Esophagus squamous epithelium (tissue), 4 donors: ENCODE results near the gene TNFSF10.

Experiments
- CTCF ChIP-seq, 6 experiments: fragments of 450-650 bp in 4 of 6; fragments of 200-600 bp in 2 of 6; sonication (generic) in 2 of 6; IDR thresholded peaks; one replicate each; pipeline ENCODE4 v1.5.1; 2016 to 2019; ENCODE audit warnings: antibody characterized with exemption in 6 of 6, mild to moderate bottlenecking in 4 of 6, moderate library complexity in 4 of 6
- POLR2A ChIP-seq, 4 donors: fragments of 450-650 bp; IDR thresholded peaks; one replicate each; pipeline ENCODE4 v1.6.1; 2017; ENCODE audit warnings: antibody characterized with exemption in 4 of 4, mild to moderate bottlenecking in 4 of 4, moderate library complexity in 3 of 4

DNA sequence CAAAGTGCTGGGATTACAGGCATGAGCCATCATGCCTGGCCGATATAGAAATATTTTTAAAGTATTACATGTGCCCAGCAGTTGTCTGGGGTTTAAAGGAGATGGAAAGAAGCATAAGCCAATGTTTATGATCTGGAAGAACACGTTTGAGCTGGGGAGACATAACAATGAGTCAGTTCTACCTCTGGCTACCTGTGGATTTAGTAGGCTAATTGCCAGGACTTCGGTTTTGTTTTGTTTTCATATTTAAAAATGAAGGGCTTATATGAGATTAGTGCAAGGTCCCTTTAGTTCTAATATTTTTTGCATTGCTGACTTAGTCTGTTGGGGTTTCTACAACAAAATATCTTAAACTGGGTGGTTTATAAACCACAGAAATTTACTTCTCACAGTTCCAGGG lies 22.9 kb upstream of the TNFSF10 start:
- TF ChIP-seq CTCF (IDR thresholded peaks at IDR 0.05) = no peak
- TF ChIP-seq POLR2A (IDR thresholded peaks at IDR 0.05) = no peak
